Measurements from ENCODE around the gene CDON. TPM values are rescaled to one million over a fixed set of nuclear protein-coding genes. Genes with fewer than 3 reads are reported as not detected.

The CDON gene
- polyA plus RNA-seq, 4 donors = 24.6 to 136 (median 28.3) TPM

- DNase-seq (ENCODE audit: low read depth in 4 of 4, low spot score in 3 of 4) = no peak
Measured at GRCh38 chr11:126084608-126084912, 21.9 kb upstream of the CDON start.

GRCh38 chr11:126083829-126084607 is 21.4 kb upstream of the CDON start:
- no peak for DNase-seq (ENCODE audit: low read depth in 4 of 4, low spot score in 3 of 4)

- no peak for DNase-seq (ENCODE audit: low read depth in 4 of 4, low spot score in 3 of 4)
Measured at GRCh38 chr11:126082251-126083109, 19.8 kb upstream of the CDON start.

GRCh38 chr11:126081915-126082250 is 19.2 kb upstream of the CDON start:
- DNase-seq (ENCODE audit: low read depth in 4 of 4, low spot score in 3 of 4) = no peak

- DNase-seq (ENCODE audit: low read depth in 4 of 4, low spot score in 3 of 4) = no peak
Measured at GRCh38 chr11:126080161-126080941, 17.7 kb upstream of the CDON start.

GRCh38 chr11:126079621-126080124 is 17.0 kb upstream of the CDON start:
- DNase-seq (ENCODE audit: low read depth in 4 of 4, low spot score in 3 of 4) = no peak

- DNase-seq (ENCODE audit: low read depth in 4 of 4, low spot score in 3 of 4) = no peak
Measured at GRCh38 chr11:126076641-126077040, 14.0 kb upstream of the CDON start.

- no peak for DNase-seq (ENCODE audit: low read depth in 4 of 4, low spot score in 3 of 4)
Measured at GRCh38 chr11:126072801-126073594, 10.3 kb upstream of the CDON start.

- no peak for DNase-seq (ENCODE audit: low read depth in 4 of 4, low spot score in 3 of 4)
Measured at GRCh38 chr11:126072141-126072741, 9.6 kb upstream of the CDON start.

GRCh38 chr11:126063507-126063852 is 814 bp upstream of the CDON start:
- DNase-seq (ENCODE audit: low read depth in 4 of 4, low spot score in 3 of 4) = no peak

- DNase-seq (ENCODE audit: low read depth in 4 of 4, low spot score in 3 of 4) = no peak
Measured at GRCh38 chr11:126061707-126062678, 673 bp downstream of the CDON start.

GRCh38 chr11:126060757-126061171 is 1.9 kb downstream of the CDON start:
- no peak for DNase-seq (ENCODE audit: low read depth in 4 of 4, low spot score in 3 of 4)

GRCh38 chr11:126059238-126059781 is 3.4 kb downstream of the CDON start:
- DNase-seq (ENCODE audit: low read depth in 4 of 4, low spot score in 3 of 4) = no peak

- DNase-seq (ENCODE audit: low read depth in 4 of 4, low spot score in 3 of 4) = no peak
Measured at GRCh38 chr11:126058105-126058874, 4.4 kb downstream of the CDON start.

- DNase-seq (ENCODE audit: low read depth in 4 of 4, low spot score in 3 of 4) = no peak
Measured at GRCh38 chr11:126054882-126055281, 7.8 kb downstream of the CDON start.

- DNase-seq (ENCODE audit: low read depth in 4 of 4, low spot score in 3 of 4) = no peak
Measured at GRCh38 chr11:126054408-126054807, 8.3 kb downstream of the CDON start.

- DNase-seq (ENCODE audit: low read depth in 4 of 4, low spot score in 3 of 4) = no peak
Measured at GRCh38 chr11:126053415-126054286, 9.0 kb downstream of the CDON start.

All from left renal pelvis (tissue), 4 donors.